Measurements from ENCODE around the gene CDC42EP1.
"Not testable (repeated sequence)": the region's sequence is repeated elsewhere in the genome, so short reads cannot be mapped to it uniquely, and the experiment has no call there.

CDC42EP1 gene

DNA sequence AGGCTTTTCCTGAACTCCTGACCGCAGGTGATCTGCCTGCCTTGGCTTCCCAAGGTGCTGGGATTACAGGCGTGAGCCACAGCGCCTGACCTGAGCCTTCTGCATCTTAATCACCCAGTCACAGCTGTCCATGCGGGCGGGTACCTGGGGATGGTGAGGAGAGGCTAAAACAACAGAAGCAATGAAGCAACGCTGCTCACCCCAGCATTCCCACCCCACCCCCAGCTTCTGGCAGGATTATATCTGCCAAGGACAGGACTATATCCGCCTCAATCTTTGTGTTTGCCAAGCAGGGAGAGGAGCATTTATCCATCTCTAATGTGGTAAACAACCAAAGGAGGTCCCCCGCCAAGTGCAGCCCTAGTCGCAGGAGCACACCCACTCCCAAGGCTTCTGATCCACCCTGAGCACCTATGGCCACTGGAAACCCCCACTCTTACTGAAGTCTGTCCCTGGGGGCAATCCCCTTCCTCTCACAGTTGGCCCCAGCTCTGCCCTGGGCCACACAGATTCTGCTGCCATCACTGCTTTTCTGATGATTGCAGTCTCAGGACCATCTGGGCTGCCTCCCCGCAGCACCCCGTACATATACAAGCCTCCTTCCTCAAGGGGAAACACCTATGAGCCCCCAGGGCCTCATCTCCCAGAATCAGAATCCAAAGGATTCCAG lies 28.4 kb downstream of the CDC42EP1 start:
- DNase-seq, result no peak

DNA sequence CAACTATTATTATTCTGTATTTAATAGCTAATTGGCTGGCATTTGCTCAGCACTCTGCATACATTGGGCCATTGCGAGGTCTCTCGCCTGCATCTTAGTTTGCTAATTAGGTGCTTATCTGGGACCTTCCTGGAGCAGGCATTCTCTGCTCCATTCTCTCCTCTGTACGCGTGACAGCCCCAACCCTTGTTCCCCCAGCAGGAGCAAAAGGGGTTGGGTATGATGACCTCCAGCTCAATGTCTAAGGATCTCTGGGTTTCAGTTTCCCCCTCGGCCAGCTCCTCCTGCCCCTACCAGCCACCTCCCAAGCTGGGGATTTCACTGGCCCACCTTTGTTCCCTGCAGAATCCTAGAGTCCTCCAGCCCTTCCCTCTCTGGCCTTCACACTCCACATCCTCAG lies 29.4 kb downstream of the CDC42EP1 start:
- DNase-seq, result no peak

DNA sequence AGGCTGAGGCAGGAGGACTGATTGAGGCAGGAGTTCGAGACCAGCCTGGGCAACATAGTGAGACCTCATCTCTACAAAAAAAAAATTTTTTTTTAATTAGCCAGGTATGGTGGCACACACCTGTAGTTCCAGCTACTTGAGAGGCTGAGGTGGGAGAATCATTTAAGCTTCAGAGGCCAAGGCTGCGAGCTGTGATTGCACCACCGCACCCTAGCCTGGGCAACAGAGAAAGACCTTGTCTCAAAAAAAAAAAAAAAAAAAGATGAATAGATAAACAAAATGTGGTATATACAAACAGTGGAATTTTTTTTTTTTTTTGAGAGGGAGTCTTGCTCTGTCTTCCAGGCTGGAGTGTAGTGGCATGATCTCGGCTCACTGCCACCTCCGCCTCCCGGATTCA lies 30.8 kb downstream of the CDC42EP1 start:
- DNase-seq, result not testable (repeated sequence)

DNA sequence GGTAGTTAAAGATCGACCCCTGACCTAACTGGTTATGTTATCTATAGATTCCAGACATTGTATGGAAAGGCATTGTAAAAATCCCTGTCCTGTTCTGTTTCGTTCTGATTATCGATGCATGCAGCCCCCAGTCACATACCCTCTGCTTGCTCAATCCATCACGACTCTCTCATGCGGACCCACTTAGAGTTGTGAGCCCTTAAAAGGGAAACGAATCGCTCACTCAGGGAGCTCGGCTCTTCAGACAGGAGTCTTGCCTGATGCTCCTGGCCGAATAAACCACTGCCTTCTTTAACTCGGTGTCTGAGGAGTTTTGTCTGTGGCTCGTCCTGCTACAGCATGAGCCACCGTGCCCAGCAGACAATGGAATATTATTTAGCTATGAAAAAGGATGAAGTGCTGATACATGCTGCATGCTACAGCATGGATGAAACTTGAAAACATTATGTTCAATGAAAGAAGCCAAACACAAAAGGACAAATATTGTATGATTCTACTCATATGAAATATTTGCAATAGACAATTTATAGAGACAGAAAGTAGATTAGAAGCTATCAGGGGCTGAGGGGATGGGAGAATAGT lies 31.6 kb downstream of the CDC42EP1 start:
- DNase-seq, result no peak

DNA sequence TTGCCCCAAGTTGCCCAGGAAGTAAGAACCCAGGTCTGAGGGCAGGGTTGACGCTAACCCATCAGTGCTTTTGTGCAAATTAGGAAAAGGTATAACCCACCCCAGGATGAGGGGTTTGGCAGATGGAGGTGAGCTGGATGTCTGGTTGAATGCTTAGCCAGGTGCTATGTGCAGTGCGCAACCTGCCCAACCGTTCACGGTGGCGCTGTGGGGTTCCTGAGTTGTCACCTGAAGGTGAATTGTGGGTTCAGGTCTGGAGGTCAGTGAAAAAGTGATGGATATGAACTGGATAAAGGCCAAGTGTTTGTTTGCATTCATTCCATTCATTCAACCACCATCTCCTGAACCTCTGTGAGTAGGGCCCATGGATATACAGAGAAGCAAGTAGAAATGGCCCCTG lies 34.0 kb downstream of the CDC42EP1 start:
- DNase-seq, result no peak

DNA sequence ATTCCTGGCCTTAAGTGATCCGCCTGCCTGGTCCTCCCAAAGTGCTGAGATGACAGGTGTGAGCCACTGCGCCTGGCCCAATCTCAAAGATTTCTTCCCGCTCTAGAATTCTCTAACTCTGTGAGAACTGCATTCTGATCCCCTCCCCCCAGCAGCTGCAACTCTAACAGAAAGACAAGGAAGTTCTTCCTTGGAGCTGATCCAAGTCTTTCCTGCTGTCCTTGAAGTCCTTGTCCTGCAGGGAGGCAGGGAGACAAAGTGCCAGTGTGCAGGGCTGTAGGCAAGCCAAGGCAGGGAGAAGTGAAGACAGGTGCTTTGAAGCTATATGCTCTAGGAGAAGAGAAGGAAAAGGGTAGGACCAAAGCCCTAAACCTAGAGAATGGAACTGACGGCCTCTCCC lies 38.9 kb downstream of the CDC42EP1 start:
- DNase-seq, result no peak

DNA sequence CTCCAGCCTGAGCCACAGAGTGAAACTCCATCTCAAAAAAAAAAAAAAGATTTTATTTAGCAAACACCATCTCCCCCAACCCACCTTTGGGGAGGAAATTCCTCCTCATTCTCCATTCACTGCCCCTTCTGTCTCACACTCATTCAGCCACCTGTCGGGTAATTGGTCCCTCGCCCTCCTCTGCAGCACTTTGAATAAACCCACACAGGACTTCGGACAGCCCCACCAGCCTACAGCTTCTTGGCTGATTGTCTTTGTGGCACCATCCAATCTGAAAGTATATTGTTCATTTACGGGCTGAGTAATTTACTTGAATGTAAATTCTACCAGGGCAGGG lies 40.9 kb downstream of the CDC42EP1 start:
- DNase-seq, result no peak

DNA sequence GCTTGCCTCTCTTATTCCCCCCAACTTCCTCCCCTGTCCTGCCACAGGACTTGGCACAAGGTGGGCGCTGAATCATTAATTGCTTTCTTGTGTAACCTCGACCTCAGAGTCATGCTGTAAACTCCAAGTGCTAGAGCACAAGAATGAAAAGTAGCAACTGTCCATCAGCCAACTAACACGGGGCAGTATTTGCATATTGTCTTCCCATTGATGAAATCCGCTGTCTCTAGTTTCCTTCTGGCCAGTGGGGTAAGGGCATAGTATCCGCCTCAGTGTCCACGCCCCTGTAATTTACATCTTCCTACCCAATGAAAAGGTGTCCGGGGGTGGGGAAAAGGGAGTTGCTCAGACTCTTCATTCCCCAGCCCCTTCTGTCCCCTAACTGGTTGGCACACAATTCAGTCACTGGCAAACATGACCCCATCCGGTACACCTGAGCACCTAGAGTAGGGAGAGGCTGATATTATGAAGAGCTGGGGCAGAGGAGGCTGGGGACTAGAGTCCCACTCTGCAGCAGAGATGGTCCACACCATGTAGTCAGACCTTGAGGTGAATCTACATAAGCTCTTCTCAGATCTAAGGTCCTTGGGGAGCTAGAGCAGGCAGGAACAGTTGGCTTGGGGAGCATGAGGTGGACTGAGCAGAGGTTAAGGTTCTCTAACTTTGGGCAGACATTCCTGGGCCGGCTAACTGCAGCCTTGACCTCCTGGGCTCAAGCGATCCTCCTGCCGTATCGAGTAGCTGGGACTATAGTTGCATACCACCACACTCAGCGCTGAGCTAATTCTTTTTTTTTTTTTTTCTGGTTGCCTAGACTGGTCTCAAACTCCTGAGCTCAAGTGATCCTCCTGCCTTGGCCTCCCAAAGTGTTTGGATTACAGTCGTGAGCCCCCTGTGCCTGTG lies 41.5 kb downstream of the CDC42EP1 start:
- no peak for DNase-seq

DNA sequence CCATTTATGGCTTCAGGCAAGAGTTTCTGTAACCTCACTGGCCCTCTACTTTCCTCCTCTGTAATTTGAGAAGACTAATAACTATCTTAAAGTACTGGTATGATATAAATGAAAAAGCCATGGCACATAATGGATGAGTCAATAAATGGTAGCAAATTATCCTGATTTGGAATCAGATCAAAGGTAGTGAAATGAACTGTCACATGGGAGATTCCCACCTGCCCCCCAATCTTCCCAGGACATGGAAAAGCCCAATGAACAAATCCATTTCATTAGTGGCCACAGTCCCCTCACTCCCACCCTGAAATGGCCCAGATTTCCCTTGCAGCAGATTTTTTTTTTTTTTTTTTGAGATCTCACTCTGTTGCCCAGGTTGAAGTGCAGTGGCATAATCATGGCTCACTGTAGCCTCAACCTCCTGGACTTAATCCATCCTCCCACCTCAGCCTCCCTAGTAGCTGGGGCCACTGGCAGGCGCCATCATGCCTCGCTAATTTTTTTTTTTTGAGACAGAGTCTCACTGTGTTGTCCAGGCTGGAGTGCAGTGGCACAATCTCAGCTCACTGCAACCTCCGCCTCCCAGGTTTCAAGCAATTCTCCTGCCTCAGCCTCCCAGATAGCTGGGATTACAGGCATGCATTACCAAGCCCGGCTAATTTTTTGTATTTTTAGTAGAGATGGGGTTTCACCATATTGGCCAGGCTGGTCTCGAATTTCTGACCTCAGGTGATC lies 42.4 kb downstream of the CDC42EP1 start:
- not testable (repeated sequence) for DNase-seq

DNA sequence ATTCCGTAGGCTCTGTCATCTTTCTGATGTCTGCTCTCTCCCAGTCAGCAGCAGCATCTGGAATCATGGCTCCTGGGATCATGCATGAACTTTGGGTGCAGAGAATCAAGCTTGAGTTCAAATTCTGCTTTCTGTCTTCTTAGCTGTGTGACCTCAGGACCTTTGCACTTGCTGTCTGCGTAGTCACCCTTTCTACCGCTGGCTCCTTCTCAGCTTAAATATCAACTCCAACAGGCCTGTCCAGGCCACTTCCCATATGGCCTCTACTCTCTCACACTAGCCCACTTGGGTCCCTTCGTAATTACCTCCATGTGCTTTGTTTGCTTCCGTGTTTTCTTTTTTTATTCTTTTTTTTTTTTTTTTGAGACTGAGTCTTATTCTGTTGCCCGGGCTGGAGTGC lies 43.8 kb downstream of the CDC42EP1 start:
- DNase-seq, result no peak

DNA sequence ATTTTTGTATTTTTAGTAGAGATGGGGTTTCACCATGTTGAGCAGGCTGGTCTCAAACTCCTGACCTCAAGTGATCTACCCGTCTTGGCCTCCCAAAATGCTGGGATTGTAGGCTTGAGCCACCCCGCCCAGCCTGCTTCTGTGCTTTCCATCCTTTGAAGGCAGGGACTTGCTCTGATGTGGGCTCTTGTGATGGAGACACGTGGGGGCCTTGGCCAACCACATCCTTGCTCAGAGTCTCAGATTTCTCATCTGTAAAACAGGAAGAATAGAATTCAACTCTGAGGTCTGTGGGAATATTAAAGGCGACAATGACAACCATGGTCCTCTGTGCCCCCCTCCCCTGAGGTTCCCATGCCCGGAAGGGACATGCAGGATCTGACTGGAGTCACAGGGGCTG lies 44.6 kb downstream of the CDC42EP1 start:
- DNase-seq, result no peak

DNA sequence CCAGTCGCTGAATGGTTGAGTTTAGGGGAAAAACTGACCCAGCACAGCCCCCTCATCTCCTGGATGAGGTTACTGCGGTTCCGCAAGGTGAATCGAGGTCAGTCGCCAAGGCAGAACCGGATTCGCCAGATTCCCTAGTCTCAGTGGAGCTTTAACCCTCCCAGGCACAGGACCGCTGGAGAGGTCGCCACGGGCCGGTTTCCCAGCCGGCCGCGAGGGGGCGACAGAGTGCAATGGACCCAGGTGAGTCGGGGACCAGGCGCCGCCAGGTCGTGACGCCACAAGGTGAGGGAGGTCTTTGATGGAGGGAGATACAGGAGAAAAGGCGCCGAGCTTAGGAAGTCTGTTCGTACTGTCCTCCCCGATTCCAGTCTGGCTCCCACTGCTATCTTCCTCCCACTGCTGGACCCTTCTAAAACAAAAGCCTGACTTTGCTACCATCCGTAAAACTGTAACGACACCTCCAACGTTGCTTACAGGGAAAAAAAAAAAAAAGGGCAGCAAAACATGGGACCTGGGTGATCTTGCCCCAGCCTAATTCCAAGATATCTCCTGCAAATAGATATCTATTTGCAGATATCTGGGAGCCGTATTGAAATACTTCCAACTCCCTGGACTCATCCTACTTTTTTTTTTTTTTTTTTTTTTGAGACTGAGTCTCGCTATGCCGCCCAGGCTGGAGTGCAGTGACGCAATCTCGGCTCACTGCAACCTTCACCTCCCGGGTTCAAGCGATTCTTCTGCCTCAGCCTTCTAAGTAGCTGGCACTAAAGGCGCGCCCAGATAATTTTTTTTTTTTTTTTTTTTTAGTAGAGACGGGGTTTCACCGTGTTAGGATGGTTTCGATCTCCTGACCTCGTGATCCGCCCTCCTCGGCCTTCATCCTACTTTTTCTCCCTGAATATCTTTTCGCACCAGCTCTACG lies 47.0 kb downstream of the CDC42EP1 start:
- peak; percentile 66 for DNase-seq

DNA sequence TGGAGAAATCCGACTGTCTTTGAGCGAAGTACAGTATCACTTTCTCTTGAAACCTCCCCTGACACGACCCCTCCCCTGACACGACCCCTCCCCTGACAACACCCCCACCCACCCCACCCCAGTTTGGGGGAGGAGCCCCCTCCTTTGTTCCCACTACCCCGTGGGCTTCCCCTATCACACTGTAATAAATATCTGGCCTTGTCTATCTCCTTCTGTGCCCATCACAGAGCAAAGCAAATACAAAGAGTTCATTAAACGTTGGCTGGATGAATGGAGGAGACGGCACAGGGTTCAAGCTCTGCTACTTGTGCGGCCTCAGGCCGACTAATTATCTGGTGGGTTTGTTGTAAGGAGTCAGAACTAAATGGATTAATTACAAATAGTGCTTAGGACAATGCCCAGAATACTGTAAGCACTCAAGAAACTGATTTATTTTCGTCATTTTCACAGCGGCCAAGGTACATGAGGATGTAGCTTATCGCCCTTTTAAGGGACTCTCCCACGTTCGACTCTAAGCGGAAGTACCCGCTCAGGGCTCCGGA lies 47.7 kb downstream of the CDC42EP1 start:
- DNase-seq, result peak; percentile 48

DNA sequence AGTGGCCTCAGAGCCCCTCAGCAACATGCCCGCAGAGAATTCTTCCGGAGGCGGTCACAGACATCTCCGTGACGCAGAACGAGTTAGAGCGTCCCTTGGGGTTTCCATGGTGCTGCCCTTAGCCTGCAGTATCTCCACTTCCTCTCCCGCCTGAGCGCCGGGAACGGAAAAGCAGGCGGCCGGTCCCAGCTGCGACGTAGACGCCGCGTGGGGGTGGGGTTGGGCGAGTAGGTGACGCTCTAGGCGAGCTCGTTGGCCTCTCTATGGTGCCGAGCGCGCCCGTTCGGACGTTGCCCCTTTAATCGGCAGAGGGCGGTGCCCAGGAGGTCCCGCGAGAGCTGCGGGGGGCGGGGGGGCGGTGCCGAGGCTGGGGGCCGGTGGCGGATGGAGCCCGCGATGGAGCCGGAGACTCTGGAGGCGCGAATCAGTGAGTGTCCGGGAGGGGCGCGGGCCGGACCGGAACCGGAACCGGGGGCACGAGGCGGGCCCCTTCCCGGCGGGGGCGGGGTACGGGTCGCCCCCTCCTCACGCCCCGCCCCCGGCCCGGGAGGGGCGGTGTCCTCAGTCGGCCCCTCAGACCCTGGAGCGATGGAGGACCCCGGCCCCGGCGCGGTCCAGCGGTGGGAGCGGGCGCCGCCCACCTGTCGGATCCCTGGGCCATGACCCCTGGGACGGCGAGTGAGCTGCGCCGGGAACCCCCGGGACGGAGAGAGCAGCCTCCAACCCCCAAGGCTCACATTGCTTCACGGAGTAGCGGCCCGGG lies 48.4 kb downstream of the CDC42EP1 start, which contains the start of gene GGA1:
GGA1 (plus strand) TSS at position 358 of the 763 bp plus-strand sequence; CDS start at position 385, 27 bp downstream.
- peak; percentile 97 for DNase-seq

DNA sequence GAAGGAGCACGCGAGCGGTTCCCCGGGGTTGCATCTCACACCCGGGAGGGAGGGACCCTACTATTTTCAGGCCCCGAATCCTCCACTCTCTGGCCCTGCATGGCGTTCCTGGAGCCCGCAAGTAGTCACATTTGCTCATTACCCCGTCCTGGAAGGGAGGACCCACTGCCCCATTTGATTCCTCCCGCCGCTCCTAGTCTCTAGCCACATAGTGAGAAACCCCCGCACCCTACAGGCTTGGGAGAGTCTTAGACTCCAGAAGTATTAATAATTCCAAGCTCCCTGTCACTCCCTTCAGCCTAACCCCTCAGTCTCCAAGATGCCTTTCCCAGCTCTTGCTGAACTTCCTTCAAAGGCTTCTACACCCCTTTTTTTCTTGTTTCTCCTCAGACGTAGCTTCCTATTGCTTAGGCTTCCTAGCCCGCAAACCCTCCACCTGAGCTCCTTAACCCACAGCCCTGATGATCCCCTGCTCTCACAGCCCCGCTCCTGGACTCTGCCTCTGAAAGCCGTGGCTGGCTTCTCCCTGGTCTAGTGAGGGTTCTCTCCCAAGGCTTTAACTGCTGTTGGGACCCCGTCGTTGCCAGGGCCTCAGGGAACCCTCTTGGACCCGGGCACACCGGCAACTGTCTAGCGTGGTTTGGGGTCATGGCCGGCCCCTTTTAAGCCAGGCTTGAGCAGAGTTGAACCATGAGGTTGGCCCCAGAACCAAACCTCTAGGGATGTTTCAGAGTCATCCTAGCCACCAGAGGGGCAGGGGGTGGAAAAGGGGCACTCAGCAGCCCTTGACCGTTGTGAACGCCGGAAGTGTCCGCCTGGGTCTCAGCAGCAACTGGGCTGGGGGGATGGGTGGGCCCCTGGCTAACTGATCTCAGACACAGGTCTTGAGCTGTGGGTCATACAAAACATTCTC lies 49.2 kb downstream of the CDC42EP1 start:
- DNase-seq, result no peak

DNA sequence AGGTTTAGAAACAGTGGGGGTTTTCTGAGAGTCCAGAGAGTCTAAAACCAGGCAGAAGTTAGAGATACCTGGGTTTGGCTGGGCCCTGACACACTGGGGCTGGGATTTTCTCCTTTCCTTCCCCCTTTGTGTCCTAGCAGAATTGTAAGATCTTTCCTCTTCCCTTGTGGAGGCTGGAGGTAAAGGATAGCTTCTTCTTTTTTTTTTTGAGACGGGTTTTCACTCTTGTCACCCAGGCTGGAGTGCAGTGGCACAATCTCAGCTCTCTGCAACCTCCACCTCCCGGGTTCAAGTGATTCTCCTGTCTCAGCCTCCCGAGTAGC lies 49.8 kb downstream of the CDC42EP1 start:
- not testable (repeated sequence) for DNase-seq

DNA sequence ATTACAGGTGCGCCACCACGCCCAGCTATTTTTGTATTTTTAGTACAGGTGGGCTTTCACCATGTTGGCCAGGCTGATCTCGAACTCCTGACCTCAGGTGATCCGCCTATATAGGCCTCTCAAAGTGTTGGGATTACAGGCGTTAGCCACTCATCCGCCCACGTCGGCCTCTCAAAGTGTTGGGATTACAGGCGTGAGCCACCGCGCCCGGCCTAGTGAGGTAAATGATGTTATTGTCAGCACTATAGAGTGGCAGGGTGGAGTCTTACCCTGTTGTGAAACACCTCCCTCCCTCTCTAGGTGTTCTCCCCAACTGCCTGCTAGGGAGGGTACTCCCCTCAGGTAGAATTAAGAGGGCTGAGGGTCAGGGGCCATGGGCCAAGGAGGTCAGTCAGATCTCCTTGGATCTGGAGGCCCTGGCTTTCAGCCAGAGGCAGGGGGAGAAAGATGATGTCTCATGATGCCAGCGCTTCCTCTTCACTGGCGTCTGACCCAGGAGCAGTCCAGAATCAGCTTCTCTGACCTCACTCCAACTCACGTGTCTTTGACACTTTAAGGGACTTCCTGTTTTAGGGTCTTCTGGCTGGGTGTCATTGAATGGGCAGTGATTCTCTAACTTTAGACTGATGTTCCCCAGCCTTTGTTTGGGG lies 50.3 kb downstream of the CDC42EP1 start:
- DNase-seq, result no peak

DNA sequence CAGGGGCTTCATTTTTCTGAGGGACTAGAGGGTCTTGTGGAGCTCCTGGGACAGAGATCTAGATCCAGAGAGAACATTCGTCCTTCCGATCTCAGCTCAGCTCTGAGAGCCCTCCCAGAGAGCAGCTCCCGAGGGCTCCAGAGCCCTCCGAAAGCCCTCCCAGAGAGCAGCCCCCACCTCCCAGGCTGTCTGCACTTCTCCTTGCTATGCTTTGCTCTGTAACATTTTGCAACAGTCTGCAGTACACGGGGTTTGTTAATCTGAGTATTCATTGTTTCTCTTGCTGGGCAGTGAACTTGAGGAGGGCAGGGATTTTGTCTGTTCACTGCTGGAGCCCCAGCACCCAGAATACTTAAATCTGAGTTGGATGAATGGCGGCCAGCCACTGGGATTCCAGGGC lies 50.9 kb downstream of the CDC42EP1 start:
- no peak for DNase-seq

Data from NCI-H1694 treated with DMSO at 0.1 percent for 48 hours (cell line).